ENCODE data around the gene PDZK1. TPM values are rescaled to one million over a fixed set of nuclear protein-coding genes. Genes with fewer than 3 reads are reported as not detected.

Gene PDZK1
- total RNA-seq, 1 experiment from 2014 or later, result 0.27 TPM

- intact Hi-C loops (cut with micrococcal nuclease), result no loop called here
- H3K27ac ChIP-seq (ENCODE audit: low read depth, low read length), result no peak overlapping the region
- DNase-seq (ENCODE audit: low read depth, low spot score), result no peak
- no peak overlapping the region for H3K4me2 ChIP-seq (ENCODE audit: low read length)
- ChIA-PET POLR2A (no interaction called here), CTCF (interaction anchor here (1.4 kb wide), 1 partner anchor 10 kb away, joined by 6 read pairs; no protein-coding TSS in a partner anchor), RAD21 (ENCODE audit: low non-redundant PET in 1 of 2, low total read pairs in 2 of 2, uncharacterized antibody in 2 of 2, unreplicated experiment in 2 of 2) (no interaction called here)
- H3K36me3 ChIP-seq (ENCODE audit: control insufficient read depth in 1 of 2, insufficient read depth in 2 of 2, low read length in 2 of 2), result no peaks in the 10 kb centered on the region
- H2AFZ ChIP-seq (ENCODE audit: low read depth, low read length, poor library complexity, severe bottlenecking), result no peak overlapping the region
- H4K20me1 ChIP-seq (ENCODE audit: insufficient read depth), result no peaks in the 10 kb centered on the region
- H3K9me2 ChIP-seq (ENCODE audit: insufficient read depth), result no peaks in the 10 kb centered on the region
- no peaks in the 10 kb centered on the region for H3K9me3 ChIP-seq (ENCODE audit: control insufficient read depth in 1 of 2, insufficient read depth in 1 of 2, low read depth in 1 of 2, low read length in 2 of 2)
- no peaks in the 10 kb centered on the region for H3K79me2 ChIP-seq (ENCODE audit: insufficient read depth, low read length)
- no peak overlapping the region for H3K4me3 ChIP-seq (replicated peaks in 1 of 2; ENCODE audit: low read depth in 1 of 2, low read length in 2 of 2)
- ATAC-seq, result no peak
- no peak for TF ChIP-seq ELF1 (IDR thresholded peaks at IDR 0.05; ENCODE audit: borderline replicate concordance, low read depth)
- TF ChIP-seq TCF7L2 (IDR thresholded peaks at IDR 0.05; ENCODE audit: borderline replicate concordance, extremely low read depth, insufficient read depth, insufficient read length), result no peak
- TF ChIP-seq CTCF (IDR thresholded peaks at IDR 0.05 in 2 of 3, conservative IDR thresholded peaks at IDR 0.05 in 1 of 3; ENCODE audit: borderline replicate concordance in 1 of 3, insufficient read depth in 1 of 3, low read depth in 2 of 3, low read length in 2 of 3), result no peak
- no peak for TF ChIP-seq CEBPB (IDR thresholded peaks at IDR 0.05; ENCODE audit: low read depth)
- TF ChIP-seq YY1 (IDR thresholded peaks at IDR 0.05; ENCODE audit: extremely low read depth, insufficient replicate concordance, low read depth, low read length), result no peak
- peaks cover 4 to 26% of the 10 kb centered on the region in 2 experiments; a peak in 3 of 4 replicates for H3K4me1 ChIP-seq (ENCODE audit: control insufficient read depth in 1 of 2, insufficient read depth in 2 of 2, low read length in 2 of 2)
- no peaks in the 10 kb centered on the region for H3K27me3 ChIP-seq (ENCODE audit: insufficient read depth, low read length)
- H3K9ac ChIP-seq (ENCODE audit: low read length), result no peak overlapping the region
- BruUV-seq (replicated peaks), result no TSS peak
These were observed 3.3 kb upstream of the PDZK1 start for GRCh38 chr1:145710291-145711027.

- no peaks in the 10 kb centered on the region for H3K79me2 ChIP-seq (ENCODE audit: insufficient read depth, low read length)
- no peaks in the 10 kb centered on the region for H3K9me3 ChIP-seq (ENCODE audit: control insufficient read depth in 1 of 2, insufficient read depth in 1 of 2, low read depth in 1 of 2, low read length in 2 of 2)
- CTCF ChIA-PET, result no interaction called here
- no peaks in the 10 kb centered on the region for H3K36me3 ChIP-seq (ENCODE audit: control insufficient read depth in 1 of 2, insufficient read depth in 2 of 2, low read length in 2 of 2)
- no peak overlapping the region for H3K4me3 ChIP-seq (replicated peaks in 1 of 2; ENCODE audit: low read depth in 1 of 2, low read length in 2 of 2)
- no TSS peak for BruUV-seq (replicated peaks)
- no peaks in the 10 kb centered on the region for H3K27me3 ChIP-seq (ENCODE audit: insufficient read depth, low read length)
- no peaks in the 10 kb centered on the region for H4K20me1 ChIP-seq (ENCODE audit: insufficient read depth)
- POLR2A ChIA-PET, result no interaction called here
- peaks cover 4 to 27% of the 10 kb centered on the region in 2 experiments; a peak in 3 of 4 replicates for H3K4me1 ChIP-seq (ENCODE audit: control insufficient read depth in 1 of 2, insufficient read depth in 2 of 2, low read length in 2 of 2)
- intact Hi-C loops (cut with micrococcal nuclease), result no loop called here
- H3K27ac ChIP-seq (ENCODE audit: low read depth, low read length), result no peak overlapping the region
- no peak overlapping the region for H3K4me2 ChIP-seq (ENCODE audit: low read length)
- DNase-seq (ENCODE audit: low read depth, low spot score) (no peak), ATAC-seq (no peak)
- H3K9me2 ChIP-seq (ENCODE audit: insufficient read depth), result no peaks in the 10 kb centered on the region
- no peak overlapping the region for H2AFZ ChIP-seq (ENCODE audit: low read depth, low read length, poor library complexity, severe bottlenecking)
- TF ChIP-seq SP1 (IDR thresholded peaks at IDR 0.05; ENCODE audit: low read depth) (no peak), ZFX (IDR thresholded peaks at IDR 0.05) (no peak), MAX (IDR thresholded peaks at IDR 0.05) (no peak), ATF3 (IDR thresholded peaks at IDR 0.05) (no peak), POLR2A (IDR thresholded peaks at IDR 0.05; ENCODE audit: borderline replicate concordance, extremely low read depth, insufficient read depth, insufficient read length) (no peak), SRF (IDR thresholded peaks at IDR 0.05; ENCODE audit: low read depth) (no peak), RAD21 (IDR thresholded peaks at IDR 0.05; ENCODE audit: low read depth) (no peak), ZNF274 (IDR thresholded peaks at IDR 0.05; ENCODE audit: low read depth, low read length) (no peak), ZBTB33 (IDR thresholded peaks at IDR 0.05; ENCODE audit: extremely low read depth, insufficient replicate concordance, low read length) (no peak)
- RAD21 ChIA-PET (ENCODE audit: low non-redundant PET in 1 of 2, low total read pairs in 2 of 2, uncharacterized antibody in 2 of 2, unreplicated experiment in 2 of 2), result no interaction called here
- no peak overlapping the region for H3K9ac ChIP-seq (ENCODE audit: low read length)
These were observed 895 bp upstream of the PDZK1 start for GRCh38 chr1:145708063-145708462.
